Fibroblast of skin of back (primary cell): ENCODE results near the gene SEZ6. TPM values are rescaled to one million over a fixed set of nuclear protein-coding genes. Genes with fewer than 3 reads are reported as not detected.

ENCODE experiments used
- DNase-seq: peaks from one replicate; pipeline ENCODE4 v3.0.0-alpha.2; 2013
- polyA plus RNA-seq, 2 experiments: library from polyadenylated mRNA; unstranded; fragments of 120-200 nt; gene quantifications; one replicate each; pipeline ENCODE4 v1.2.1, GENCODE V29; 2013; ENCODE audit not compliant: insufficient read length in 2 of 2

SEZ6 gene
- polyA plus RNA-seq (2013, experiment 1 of 2; ENCODE audit: insufficient read length), result not detected
- not detected for polyA plus RNA-seq (2013, experiment 2 of 2; ENCODE audit: insufficient read length)

GRCh38 chr17:29005936-29006511 lies at the start of gene SEZ6:
Gene SEZ6, minus strand, starts transcription at chr17:29006033. Its CDS starts 164 bp downstream, at chr17:29005869.
- DNase-seq, result peak; percentile 66

GRCh38 chr17:29054835-29055234 lies 49.0 kb upstream of the SEZ6 start:
- DNase-seq, result no peak

- DNase-seq, result no peak
Observed at GRCh38 chr17:29051731-29052130, 45.9 kb upstream of the SEZ6 start.

- no peak for DNase-seq
Observed at GRCh38 chr17:29051194-29051593, 45.4 kb upstream of the SEZ6 start.

GRCh38 chr17:29050176-29050575 lies 44.3 kb upstream of the SEZ6 start:
- no peak for DNase-seq

GRCh38 chr17:29049541-29050145 lies 43.8 kb upstream of the SEZ6 start:
- DNase-seq, result no peak

GRCh38 chr17:29048440-29049368 lies 42.9 kb upstream of the SEZ6 start:
- peak; percentile 25 for DNase-seq

GRCh38 chr17:29046473-29046839 lies 40.6 kb upstream of the SEZ6 start:
- DNase-seq, result no peak

GRCh38 chr17:29045734-29046472 lies 40.1 kb upstream of the SEZ6 start:
- no peak for DNase-seq

- DNase-seq, result no peak
Observed at GRCh38 chr17:29045026-29045425, 39.2 kb upstream of the SEZ6 start.

- DNase-seq, result no peak
Observed at GRCh38 chr17:29043539-29044145, 37.8 kb upstream of the SEZ6 start.

- peak; percentile 49 for DNase-seq
Observed at GRCh38 chr17:29042679-29043538, 37.1 kb upstream of the SEZ6 start, which contains the start of gene PIPOX. Gene PIPOX, plus strand, starts transcription at chr17:29043141. Its CDS starts 85 bp downstream, at chr17:29043226.

- no peak for DNase-seq
Observed at GRCh38 chr17:29042026-29042678, 36.3 kb upstream of the SEZ6 start.

- DNase-seq, result no peak
Observed at GRCh38 chr17:29041571-29041970, 35.7 kb upstream of the SEZ6 start.

GRCh38 chr17:29041091-29041490 lies 35.3 kb upstream of the SEZ6 start:
- DNase-seq, result no peak

- peak; percentile 94 for DNase-seq
Observed at GRCh38 chr17:29039764-29040598, 34.1 kb upstream of the SEZ6 start.

- no peak for DNase-seq
Observed at GRCh38 chr17:29038085-29038795, 32.4 kb upstream of the SEZ6 start.

- DNase-seq, result no peak
Observed at GRCh38 chr17:29037739-29038084, 31.9 kb upstream of the SEZ6 start.

- no peak for DNase-seq
Observed at GRCh38 chr17:29036584-29036983, 30.8 kb upstream of the SEZ6 start.
